Hematopoietic multipotent progenitor cell treated with erythropoietin and hydrocortisone succinate and interleukin-3 and kit ligand, for 15 days (in vitro differentiated cells): Measurements from ENCODE around the gene USP6.
"Not testable (repeated sequence)": the region's sequence is repeated elsewhere in the genome, so short reads cannot be mapped to it uniquely, and the experiment has no call there.

Experiments used
- DNase-seq: peaks from one replicate; pipeline ENCODE4 v3.0.0-alpha.2; 2015; ENCODE audit warnings: low spot score

The USP6 gene

DNA sequence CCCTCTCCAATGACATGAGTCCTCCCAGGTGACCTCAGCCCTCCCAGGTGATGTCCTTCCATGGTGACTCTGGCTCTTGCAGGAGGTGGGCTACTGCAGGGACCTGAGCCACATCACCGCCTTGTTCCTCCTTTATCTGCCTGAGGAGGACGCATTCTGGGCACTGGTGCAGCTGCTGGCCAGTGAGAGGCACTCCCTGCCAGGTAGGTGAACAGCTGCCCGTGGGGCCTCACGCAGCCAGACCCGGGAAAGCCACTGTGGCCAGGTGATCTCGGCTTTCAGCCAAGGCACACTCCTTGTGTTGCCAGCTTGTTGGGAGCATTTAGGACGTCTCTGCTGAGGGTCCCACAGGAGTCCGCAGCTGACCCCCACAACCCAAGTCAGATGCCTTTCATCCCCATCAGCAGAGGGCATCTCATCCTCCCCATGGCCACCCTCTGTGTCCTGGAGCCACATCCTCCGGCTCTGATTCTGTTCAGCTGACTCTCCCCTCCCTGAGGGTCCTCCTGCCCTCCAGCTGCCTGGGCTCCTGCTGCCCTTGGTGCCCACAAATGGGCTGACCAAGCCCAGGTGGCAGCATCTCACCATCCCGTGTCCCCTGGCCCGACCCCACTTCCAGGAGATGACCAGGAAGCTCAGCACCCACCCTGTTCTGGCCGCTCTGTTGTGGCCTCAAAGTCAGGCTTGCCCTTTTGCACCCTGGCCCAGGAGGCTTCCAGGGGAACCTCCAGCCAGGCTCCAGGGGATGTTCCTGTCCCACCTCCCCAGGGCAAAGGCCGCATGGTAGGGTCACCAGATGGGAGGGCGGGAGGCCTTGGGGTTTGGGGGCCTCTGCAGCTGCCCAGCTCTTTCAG, 20.1 kb downstream of the USP6 start:
- DNase-seq = no peak

DNA sequence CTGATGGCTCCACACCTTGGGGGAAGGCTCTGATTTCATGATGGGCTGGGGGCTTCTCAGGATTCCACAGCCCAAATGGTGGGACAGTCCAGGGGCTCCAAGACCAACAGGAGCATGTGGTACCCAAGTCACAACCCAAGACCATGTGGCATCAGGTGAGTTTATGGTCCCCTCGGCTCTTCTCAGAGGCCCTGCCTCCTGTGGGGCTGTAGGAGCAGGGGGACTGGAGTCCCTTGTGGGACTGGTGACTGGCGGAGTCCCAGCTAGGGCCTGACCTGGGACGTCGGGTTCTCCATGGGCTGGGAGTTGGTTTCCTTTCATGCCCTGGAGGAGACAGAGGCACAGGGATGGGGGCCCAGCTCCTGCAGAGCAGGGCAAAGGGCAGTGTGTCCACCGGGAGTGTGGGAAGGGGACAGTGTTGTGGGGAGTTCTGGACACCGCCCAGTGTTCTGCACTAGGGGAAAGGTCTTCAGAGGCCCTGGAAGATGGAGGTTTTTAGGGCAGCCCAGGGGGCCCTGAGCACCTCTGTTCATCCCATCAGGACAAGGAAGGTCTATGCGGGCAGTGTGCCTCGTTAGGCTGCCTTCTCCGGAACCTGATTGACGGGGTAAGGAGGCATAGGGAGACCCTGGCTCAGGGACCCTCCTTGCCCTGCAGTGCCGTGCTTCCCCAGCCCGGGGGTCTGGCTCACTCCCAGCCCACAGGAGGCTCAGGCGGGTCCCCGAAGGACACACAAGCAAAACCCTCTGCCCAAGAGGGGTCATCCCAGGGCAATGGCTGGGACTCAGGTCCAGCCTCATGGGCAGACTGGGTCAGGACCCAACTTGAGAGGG, 21.0 kb downstream of the USP6 start:
- DNase-seq = not testable (repeated sequence)

DNA sequence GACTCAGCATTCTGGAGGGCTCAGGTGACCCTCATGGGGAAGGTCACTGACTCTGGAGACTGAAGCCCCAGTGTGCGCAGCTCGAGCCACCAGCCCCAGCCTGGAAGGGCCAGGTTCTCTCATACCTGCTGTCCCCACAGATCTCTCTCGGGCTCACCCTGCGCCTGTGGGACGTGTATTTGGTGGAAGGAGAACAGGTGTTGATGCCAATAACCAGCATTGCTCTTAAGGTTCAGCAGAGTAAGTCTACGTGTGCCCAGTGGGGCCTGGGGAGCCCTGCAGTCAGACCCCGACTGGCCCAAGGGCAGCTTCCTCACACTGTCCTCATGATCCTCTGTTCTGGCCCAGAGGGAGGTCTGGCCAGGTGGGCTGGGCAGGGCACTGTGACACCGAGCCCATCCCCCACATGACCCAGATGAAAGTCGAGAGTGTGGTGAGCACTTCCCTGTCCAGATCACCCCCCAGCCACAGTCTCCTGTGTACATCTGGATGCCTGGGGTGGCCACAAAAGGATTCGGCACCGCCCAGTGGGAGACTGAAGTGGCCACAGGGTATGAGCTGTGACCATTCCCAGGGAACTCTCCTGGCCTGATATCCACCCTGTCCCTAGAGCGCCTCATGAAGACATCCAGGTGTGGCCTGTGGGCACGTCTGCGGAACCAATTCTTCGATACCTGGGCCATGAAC, 21.8 kb downstream of the USP6 start:
- not testable (repeated sequence) for DNase-seq

DNA sequence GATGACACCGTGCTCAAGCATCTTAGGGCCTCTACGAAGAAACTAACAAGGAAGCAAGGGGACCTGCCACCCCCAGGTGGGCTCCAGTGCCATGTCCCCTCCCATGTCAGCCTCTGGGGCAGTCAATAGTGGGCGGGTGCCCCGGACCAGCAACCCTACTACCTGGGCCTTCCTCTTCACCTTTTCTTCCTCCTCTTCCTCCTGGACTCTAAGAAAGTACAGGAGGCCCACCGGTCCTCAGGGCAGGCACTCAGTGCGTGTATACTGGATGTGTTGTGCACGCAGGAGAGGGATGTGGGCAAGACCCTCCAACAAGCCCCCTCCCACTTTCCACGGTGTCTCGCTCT, 22.3 kb downstream of the USP6 start:
- not testable (repeated sequence) for DNase-seq

DNA sequence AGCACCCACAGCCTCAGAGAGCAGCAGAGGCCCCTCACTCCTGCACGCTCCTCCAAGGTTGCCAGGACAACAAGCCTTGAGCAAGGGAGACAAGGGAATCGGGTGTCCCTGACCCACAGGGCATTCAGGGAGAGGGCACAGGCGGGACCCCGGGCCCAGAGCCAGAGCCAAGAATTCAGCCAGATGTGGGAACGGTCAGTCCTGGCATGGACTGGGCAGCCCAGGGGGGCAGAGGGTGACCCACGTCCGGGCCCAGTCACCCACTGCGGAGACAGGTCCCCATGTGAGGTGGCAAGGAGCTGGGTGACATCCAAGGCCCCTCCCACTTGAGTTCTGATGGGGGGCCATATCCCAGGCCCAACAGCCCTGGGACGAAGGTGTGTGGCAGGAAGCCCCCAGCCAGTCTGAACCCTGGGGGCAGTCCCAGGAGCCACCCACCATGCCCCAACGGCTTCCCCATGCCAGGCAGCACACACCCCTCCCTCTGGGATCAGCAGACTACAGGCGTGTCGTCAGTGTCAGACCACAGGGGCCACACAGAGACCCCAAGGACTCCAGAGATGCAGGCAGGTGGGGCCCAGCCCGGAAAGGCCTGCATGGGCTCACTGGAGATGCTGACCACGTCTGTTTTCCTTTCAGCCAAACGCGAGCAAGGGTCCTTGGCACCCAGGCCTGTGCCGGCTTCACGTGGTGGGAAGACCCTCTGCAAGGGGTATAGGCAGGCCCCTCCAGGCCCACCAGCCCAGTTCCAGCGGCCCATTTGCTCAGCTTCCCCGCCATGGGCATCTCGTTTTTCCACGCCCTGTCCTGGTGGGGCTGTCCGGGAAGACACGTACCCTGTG, 23.0 kb downstream of the USP6 start:
- DNase-seq = no peak

DNA sequence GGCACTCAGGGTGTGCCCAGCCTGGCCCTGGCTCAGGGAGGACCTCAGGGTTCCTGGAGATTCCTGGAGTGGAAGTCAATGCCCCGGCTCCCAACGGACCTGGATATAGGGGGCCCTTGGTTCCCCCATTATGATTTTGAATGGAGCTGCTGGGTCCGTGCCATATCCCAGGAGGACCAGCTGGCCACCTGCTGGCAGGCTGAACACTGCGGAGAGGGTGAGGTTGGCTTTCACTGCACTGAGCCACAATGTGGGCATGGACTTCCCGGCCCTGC, 23.6 kb downstream of the USP6 start:
- DNase-seq = no peak

DNA sequence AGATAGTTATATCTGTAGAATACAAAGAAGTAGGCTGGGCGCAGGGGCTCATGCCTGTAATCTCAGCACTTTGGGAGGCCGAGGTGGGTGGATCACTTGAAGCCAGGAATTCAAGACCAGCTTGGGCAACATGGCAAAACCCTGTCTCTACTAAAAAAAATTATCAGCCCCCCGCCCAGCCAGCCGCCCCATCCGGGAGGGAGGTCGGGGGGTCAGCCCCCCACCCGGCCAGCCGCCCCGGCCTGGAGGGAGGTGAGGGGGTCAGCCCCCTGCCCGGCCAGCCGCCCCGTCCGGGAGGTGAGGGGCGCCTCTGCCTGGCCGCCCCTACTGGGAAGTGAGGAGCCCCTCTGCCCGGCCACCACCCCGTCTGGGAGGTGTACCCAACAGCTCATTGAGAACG, 27.0 kb downstream of the USP6 start:
- not testable (repeated sequence) for DNase-seq

DNA sequence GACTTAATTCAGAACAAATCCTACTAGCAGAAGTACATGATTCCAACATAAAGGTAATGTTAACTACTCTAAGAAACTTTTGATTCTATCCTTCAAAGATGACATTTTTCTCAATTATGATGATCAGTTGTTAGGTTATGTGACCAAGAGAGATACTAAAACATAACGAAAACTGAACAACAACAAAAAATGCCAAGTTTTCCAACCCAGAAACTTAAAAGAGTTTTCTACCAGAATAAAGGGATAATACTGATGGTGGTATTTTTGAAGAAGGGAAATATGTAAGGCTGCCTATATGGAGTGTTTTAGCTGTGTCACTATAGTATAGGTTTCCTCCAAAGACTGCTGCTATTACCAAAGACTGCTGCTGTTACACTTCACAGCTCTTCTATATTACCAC, 30.3 kb downstream of the USP6 start:
- not testable (repeated sequence) for DNase-seq

DNA sequence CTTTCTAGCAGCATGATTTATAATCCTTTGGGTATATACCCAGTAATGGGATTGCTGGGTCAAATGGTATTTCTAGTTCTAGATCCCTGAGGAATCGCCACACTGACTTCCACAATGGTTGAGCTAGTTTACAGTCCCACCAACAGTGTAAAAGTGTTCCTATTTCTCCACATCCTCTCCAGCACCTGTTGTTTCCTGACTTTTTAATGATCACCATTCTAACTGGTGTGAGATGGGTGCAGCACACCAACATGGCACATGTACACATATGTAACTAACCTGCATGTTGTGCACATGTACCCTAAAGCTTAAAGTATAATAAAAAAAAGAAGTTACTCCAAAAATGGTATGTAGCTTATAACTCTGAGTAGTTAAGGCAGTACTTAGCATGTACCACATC, 44.9 kb downstream of the USP6 start:
- not testable (repeated sequence) for DNase-seq

DNA sequence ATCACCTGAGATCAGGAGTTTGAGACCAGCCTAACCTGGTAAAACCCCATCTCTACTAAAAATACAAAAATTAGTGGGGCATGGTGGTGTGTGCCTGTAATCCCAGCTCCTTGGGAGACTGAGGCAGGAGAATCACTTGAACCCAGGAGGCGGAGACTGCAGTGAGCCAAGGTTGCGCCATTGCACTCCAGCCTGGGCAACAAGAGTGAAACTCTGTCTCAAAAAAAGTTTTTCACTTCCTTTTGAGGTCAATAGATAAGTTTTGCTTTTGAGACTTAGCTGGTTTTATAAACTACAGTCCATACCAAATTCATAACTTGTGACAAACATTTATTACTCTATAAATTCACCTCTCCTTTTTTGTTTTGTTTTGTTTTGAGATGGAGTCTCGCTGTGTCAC, 46.0 kb downstream of the USP6 start:
- not testable (repeated sequence) for DNase-seq

DNA sequence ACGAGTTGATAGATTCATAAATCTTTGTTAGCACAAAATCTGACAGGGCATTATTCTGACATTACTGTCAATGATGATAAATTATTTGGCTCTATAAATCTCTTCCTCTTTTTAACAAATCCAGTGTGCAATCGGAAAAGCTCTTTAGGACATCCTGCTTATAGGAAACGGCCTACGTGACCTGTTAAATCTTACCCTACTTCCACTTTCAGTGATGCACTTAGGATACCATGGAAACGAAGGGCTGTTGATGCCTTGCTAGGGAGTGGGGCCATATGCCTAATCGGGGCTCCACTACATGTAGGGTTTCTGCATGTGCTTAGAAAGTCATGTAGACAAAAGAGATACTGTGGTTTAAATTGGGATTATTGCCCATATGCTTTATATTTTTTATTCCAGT, 48.6 kb downstream of the USP6 start:
- DNase-seq = no peak

DNA sequence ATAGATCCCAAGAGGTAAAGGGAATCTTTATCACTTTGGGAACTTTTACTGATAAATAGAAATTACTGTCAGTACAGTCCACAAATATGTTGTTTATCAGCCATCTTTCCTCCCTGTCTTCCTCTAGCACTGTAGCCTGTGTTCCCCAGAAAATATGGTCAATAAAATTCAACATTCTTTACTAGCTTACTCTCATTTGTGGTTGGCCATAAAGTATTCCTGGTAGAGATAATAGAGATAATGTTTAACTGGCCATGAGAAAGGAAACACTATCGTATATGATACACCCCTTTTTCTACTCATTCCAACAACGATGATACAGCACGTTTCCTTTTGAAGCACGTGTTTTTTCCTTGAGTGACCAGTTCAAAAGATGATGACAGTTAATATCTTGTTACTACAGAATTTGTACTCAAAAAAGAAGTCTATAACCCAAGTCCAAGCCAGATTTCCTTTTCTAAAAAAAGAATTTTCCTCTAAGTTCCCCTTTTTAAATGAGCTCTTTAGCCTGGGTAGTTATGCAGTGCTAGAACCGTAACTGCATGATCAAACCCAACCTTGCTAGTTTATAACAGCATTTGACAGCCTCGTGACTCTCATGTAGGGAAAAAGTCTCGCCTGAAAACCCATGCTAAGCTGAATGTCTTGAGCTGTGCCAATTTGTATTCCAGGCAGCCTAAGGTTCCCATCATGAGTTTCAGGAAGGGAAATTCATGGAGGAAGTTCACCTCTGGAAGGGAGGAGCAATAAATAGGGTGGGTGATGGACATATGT, 50.1 kb downstream of the USP6 start:
- not testable (repeated sequence) for DNase-seq

DNA sequence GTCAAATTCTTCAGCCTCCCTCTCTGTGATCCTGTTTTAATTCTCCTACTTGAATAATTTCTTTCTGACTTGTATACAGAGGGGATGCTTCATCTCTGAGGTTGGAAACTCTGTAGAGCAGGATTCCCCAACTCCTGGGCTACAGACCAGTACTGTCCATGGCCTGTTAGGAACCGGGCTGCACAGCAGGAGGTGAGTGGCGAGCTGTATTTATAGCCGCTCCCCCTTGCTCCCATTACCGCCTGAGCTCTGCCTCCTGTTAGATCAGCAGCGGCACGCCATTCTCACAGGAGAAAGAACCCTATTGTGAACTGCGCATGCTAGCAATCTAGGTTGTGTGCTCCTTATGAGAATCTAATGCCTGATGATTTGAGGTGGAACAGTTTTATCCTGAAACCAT, 59.2 kb downstream of the USP6 start:
- not testable (repeated sequence) for DNase-seq

DNA sequence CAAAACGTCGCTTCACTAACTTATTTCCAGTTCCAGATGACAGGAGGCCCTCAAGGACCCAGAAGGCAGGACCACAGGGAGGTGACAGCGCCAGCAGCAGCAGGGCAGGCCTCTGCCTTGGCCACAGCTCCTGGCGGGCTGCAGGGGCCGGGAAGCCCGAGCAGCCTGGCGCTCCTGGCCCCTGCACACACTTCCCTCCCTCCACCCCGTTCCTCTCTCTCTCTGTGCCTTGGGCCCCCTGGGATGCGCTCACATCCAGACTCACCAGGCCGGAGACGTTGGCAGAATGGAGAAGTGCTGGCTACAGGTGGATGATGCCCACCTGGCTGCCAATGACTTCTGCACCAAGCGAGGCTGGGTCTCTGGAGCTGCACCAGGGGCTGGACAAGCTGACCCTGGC, 63.2 kb downstream of the USP6 start:
- DNase-seq = no peak

DNA sequence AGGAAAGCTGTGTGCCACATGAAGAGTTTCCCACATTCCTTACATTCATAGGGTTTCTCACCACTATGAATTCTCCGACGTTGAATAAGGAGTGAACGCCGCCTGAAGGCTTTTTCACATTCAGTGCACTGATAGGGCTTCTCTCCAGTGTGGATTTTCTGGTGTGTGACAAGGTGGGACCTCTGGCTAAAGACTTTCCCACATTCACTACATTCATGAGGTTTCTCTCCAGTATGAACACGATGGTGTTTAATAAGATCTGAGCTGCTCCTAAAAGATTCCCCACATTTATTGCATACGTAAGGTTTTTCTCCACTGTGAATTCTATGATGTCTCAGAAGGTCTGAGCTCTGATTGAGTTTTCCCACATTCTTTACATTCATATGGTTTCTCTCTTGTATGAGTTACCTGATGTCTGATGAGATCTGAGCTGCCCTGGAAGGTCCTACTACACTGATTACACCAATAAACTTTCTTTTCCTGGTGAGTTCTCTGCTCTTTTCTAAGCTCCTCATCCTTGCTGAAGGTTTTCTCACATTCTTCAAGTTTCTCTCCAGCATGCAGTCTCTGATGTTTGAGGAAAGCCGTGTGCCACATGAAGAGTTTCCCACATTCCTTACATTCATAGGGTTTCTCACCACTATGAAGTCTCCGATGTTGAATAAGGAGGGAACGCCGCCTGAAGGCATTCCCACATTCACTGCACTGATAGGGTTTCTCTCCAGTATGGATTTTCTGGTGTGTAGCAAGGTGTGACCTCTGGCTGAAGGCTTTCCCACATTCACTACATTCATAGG, 65.9 kb downstream of the USP6 start:
- no peak for DNase-seq

DNA sequence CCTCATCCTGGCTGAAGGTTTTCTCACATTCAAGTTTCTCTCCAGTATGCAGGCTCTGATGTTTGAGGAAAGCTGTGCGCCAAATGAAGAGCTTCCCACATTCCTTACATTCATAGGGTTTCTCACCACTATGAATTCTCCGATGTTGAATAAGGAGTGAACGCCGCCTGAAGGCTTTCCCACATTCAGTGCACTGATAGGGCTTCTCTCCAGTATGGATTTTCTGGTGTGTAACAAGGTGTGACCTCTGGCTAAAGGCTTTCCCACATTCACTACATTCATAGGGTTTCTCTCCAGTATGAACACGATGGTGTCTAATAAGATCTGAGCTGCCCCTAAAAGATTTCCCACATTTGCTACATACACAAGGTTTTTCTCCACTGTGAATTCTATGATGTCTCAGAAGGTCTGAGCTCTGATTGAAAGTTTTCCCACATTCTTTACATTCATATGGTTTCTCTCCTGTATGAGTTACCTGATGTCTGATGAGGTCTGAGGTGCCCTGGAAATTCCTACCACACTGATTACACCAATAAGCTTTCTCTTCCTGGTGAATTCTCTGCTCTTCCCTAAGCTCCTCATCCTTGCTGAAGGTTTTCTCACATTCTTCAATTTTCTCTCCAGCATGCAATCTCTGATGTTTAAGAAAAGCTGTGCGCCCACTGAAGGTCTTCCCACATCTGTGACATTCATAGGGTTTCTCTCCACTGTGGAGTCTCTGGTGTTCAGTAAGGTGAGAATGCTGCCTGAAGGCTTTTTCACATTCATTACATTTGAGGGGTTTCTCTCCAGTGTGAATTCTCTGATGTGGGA, 67.0 kb downstream of the USP6 start:
- no peak for DNase-seq

DNA sequence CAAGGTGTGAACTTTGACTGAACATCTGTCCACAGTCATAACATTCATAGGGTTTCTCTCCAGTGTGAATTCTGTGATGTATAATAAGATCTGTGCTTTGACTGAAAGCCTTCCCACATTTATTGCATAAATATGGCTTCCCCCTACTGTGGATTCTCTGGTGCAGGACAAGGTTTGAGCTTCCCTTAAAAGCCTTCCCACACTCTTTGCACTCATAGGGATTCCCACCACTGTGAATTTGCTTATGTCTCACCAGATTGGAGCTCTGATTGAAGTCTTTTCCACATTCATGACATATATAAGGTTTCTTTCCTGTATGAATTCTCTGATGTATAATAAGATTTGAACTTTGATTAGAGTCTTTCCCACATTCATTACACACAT, 67.6 kb downstream of the USP6 start:
- DNase-seq = no peak

DNA sequence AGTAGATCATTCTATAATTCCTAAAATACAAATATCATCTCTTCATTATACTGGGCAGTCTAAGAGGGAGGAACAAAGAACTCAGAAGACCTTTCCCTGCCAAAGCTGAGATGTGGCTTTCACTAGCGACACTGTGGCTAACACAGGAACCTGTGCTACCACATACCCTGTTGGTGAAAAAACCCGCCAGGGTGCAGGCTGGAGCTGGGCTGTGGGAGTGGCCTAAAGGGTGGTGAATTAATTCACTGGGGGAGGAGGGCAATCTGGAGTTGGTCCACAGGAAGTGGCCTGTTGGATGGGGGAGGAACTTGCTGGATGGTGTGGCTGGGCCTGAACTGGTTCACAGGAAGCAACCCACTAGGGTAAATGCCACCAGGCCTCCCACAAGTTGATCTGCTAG, 68.5 kb downstream of the USP6 start:
- DNase-seq = no peak

DNA sequence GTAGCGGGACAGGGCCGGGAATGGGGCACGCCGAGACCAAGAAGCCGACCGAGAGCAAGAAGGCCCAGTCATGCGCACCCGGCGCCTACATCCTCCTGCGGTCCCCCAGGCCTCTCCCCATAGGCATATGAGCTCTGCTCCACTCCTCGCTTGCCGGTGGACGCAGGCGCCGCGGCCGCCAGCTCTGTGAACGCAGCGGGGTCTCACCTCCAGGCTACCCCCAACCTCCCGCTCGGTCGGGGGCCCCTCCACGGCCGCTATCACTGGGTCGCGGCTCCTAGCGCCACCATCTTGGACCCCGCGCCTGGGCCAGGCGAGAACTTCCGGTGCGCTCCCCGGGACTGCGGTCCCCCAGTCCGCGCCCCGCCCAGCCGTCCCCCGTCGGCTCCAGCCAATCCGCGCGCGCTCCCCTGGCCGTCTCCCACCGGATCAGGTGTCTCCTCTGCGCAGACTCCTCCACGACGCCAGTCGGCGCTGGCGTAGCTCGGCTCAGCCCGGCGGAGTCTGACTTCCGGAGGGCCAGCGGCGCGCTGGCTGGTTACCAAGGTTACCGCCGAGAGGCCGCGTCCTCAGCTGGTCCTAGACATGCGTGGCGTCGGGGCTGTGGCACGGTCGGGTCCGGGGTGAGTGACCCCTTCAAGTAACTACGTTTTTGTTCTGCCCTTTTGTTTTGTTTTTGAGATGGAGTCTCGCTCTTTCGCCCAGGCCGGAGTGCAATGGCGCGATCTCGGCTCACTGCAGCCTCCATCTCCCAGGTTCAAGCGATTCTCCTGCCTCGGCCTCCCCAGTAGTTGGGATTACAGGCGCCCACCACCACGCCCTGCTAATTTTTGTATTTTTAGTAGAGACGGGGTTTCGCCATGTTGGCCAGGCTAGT, 75.9 kb downstream of the USP6 start, which contains the start of gene ZNF594:
TSS of gene ZNF594 (minus strand) at position 328 of the 877 bp plus-strand sequence. CDS start 7,612 bp downstream, outside the sequence.
- peak; percentile 90 for DNase-seq
